ENCODE data around the gene MTRF1L. TPM values are rescaled to one million over a fixed set of nuclear protein-coding genes. Genes with fewer than 3 reads are reported as not detected.

MTRF1L gene
- total and polyA plus RNA-seq, 2 of the 13 experiments (the other 11 are each of a cell fraction or from before 2014, with no cell fraction given), result 17.6 to 28.7 TPM

GRCh38 chr6:153013438-153013837 lies 10.9 kb upstream of the MTRF1L start:
- no peak overlapping the region for H3K4me2 ChIP-seq (ENCODE audit: low read depth, low read length)
- POLR2A ChIA-PET, result no interaction called here
- 36% methylated on average over 2 of the region's 2 CpGs for WGBS (ENCODE audit: low lambda C conversion rate)

More at GRCh38 chr6:153013438-153013837, 10.9 kb upstream of the MTRF1L start:
- CTCF ChIA-PET (ENCODE audit: low intra/inter-chr PET ratio, low total read pairs), result no interaction called here
- TF ChIP-seq ZNF3 (CRISPR knock-in tag; IDR thresholded peaks at IDR 0.05) (no peak), TBL1XR1 (IDR thresholded peaks at IDR 0.05; ENCODE audit: borderline replicate concordance, low read length, partially characterized antibody) (no peak), DNMT1 (CRISPR knock-in tag; IDR thresholded peaks at IDR 0.05) (no peak), KLF15 (CRISPR knock-in tag; IDR thresholded peaks at IDR 0.05; ENCODE audit: borderline replicate concordance) (no peak), ASH2L (IDR thresholded peaks at IDR 0.05; ENCODE audit: insufficient read length, low read depth, low read length) (no peak), ZNF446 (CRISPR knock-in tag; IDR thresholded peaks at IDR 0.05) (no peak), ZNF530 (CRISPR knock-in tag; IDR thresholded peaks at IDR 0.05; ENCODE audit: low read depth) (no peak), HNRNPUL1 (IDR thresholded peaks at IDR 0.05; ENCODE audit: low read depth, low read length) (no peak), MTA3 (CRISPR knock-in tag; IDR thresholded peaks at IDR 0.05) (no peak), ARHGAP35 (CRISPR knock-in tag; IDR thresholded peaks at IDR 0.05; ENCODE audit: borderline replicate concordance) (no peak), SMAD3 (CRISPR knock-in tag; IDR thresholded peaks at IDR 0.05) (no peak), ZNF234 (CRISPR knock-in tag; conservative IDR thresholded peaks at IDR 0.05) (no peak), ZNF775 (CRISPR knock-in tag; IDR thresholded peaks at IDR 0.05; ENCODE audit: borderline replicate concordance) (no peak)
- TF ChIP-seq, protein P1, sequence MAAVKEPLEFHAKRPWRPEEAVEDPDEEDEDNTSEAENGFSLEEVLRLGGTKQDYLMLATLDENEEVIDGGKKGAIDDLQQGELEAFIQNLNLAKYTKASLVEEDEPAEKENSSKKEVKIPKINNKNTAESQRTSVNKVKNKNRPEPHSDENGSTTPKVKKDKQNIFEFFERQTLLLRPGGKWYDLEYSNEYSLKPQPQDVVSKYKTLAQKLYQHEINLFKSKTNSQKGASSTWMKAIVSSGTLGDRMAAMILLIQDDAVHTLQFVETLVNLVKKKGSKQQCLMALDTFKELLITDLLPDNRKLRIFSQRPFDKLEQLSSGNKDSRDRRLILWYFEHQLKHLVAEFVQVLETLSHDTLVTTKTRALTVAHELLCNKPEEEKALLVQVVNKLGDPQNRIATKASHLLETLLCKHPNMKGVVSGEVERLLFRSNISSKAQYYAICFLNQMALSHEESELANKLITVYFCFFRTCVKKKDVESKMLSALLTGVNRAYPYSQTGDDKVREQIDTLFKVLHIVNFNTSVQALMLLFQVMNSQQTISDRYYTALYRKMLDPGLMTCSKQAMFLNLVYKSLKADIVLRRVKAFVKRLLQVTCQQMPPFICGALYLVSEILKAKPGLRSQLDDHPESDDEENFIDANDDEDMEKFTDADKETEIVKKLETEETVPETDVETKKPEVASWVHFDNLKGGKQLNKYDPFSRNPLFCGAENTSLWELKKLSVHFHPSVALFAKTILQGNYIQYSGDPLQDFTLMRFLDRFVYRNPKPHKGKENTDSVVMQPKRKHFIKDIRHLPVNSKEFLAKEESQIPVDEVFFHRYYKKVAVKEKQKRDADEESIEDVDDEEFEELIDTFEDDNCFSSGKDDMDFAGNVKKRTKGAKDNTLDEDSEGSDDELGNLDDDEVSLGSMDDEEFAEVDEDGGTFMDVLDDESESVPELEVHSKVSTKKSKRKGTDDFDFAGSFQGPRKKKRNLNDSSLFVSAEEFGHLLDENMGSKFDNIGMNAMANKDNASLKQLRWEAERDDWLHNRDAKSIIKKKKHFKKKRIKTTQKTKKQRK (IDR thresholded peaks at IDR 0.05; ENCODE audit: low read length), result no peak
- Histone ChIP-seq H3K4me1 (ENCODE audit: insufficient read depth, low read length) (no peaks in the 10 kb centered on the region), H4K20me1 (ENCODE audit: insufficient read depth, low read length) (no peaks in the 10 kb centered on the region), H3K27ac (ENCODE audit: extremely low read length, insufficient read depth, low read length) (no peak overlapping the region), H2AFZ (ENCODE audit: low read length) (no peak overlapping the region), H3K79me2 (ENCODE audit: insufficient read depth, low read length) (no peaks in the 10 kb centered on the region), H3K36me3 (replicated peaks in 1 of 2; ENCODE audit: control insufficient read depth in 1 of 2, insufficient read depth in 2 of 2, low read length in 2 of 2) (no peaks in the 10 kb centered on the region), H3K9me3 (ENCODE audit: low read length) (no peaks in the 10 kb centered on the region), H3K9ac (ENCODE audit: insufficient read depth, low read depth, low read length) (no peak overlapping the region), H3K4me3 (replicated peaks in 1 of 3; ENCODE audit: insufficient read depth in 1 of 3, low read depth in 2 of 3, low read length in 3 of 3) (no peak overlapping the region), H3K27me3 (ENCODE audit: control insufficient read depth in 1 of 2, insufficient read depth in 2 of 2, low read length in 2 of 2) (peaks cover 0 to 7% of the 10 kb centered on the region in 2 experiments; a peak in 1 of 5 replicates)
- in situ Hi-C loops (cut with HindIII; ENCODE audit: extremely low pct_ligation_motif_present, low pct_unique_long_range_greater_than_20kb) (no loop called here), intact Hi-C loops (cut with micrococcal nuclease; ENCODE audit: unreplicated experiment) (no loop called here)
- BruUV-seq (replicated peaks), result no TSS peak
- FAIRE-seq (peak; percentile 12), ATAC-seq (no peak), DNase-seq (ENCODE audit: low spot score) (no peak)

Measured in HepG2 (cell line).